NCI-H1092 treated with DMSO at 0.1 percent for 48 hours (cell line): ENCODE measurements around the gene ALDH1L1.

Experiments used
- DNase-seq: peaks from one replicate; lab custom pipeline; 2025; lab: John Stamatoyannopoulos, UW

ALDH1L1 gene

DNA sequence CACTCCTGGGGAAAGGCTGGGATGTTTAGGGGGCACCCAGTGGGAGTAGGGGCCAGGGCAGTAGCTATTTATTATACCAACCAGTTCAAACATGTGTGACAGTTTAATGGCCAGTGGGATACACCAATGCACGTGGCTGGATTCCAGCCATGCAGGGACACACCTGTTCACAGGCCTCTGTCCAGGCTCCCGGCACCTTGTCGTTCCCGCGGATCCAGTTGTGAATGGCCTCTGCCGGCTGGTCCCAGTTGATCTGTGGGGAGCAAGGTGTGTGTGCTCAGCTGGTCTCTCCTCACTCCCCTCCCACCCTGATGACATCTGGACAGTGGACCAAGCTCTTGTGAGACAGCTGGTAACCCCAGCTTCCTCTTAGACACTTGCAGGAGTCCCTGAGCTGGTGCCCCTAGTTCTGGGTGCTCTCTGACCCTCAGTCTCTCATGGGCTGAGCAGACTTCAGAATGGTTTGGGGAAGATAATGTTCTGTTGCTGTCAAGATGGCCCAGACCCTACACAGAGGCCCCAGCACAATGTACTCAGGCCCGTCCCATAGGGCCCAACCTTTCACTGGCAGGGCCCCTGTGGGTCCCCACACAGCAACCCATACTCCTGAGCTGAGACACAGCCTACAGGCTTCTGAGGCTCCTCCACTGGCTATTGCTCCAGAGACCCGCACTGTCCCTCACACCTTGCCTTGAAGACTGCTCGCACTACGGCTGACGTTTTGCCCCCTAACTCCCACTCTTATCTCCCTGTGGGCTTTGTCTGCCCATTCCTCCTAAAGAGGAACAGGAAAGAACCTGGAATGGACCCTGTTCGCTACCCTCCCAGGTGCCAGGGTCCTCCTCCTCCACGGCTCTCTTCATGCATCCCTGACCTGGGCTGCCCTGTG is 25.8 kb downstream of the ALDH1L1 start:
- no peak for DNase-seq

DNA sequence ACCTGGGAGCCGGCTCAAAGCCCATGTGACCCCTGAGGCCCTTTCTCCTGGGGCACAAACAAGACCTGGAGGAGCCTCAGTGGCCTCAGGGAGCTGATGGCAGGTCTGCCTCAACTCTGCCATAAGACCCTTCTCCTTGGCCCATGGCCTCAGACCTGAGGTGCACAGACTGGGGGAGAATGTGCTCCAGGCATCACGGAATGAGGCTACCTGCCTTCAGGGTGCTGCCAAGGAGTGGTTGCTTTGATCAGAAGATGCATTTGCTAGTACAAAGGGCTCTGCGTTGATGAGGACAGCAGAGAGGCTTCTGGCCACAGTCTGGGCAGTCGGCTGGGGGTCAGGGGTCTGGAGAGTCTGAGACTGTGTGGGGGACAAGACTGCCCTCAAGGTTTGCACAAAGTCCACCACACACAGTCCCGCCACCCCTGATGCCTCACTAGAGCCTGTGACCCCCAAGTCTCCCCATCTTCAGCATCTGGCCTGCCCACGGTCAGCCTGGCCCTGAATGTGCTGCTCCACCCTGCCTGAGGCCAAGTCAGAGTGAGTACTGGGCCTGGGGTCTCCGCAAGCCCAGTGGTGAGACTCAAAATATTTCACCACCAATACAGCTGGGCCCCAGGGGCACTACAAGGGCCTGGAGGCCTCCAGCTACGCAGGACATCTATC is 26.6 kb downstream of the ALDH1L1 start:
- no peak for DNase-seq

DNA sequence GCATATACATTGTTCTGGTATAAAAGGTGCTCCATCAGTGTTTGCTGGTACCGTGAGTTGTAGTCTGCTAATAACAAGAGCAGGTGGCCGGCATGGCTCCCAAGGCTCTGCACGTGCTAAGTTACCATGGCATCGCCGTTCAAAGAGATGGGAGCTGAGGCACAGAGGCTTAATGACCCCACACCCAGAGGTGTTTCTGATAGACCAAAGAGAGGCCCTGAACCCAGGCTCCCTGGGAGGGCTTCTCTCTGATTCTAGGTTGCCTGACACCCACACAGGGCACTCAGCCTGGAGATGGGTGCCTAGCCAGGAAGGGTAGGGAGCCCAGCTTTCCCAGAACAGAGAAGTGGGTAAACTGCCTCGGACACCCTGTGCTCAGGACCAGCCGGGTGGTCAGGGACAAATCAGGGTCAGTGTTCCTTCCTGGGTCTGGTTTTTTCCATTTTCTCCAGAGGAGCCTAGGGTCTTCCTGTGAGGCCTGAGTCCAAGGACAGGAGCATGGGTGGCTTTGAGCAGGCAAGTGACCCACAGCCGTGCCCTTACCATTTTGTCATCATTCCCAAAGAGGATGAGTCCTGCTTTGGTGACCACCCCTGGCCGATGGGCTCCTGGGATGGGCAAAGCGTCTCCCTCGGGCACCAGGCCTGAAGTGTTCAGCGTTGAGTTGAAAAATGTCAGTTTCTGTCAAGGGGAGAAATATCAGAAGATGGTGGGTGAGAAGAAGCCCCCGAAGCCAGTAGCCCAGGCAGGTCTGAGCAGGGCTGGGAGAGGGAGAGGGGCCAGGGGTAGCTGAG is 27.3 kb downstream of the ALDH1L1 start:
- no peak for DNase-seq

DNA sequence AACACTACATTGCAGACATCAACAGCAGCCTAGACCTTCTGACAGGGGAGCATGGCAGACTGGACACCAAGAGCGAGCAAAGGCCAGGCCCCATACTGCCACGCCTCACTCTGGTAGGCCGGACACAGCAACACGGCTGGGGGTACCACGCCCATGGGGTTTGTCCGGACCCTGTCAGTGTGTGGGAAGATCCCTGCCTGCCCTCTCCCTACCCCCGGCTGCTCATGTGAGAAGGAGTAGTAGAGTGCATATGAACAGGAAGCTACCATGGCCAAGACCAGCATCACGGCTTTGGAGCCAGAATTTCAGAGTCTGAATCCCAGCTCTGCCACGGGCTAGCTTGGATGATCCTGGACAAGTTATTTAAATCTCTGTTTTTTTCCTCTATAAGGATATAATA is 27.9 kb downstream of the ALDH1L1 start:
- no peak for DNase-seq

DNA sequence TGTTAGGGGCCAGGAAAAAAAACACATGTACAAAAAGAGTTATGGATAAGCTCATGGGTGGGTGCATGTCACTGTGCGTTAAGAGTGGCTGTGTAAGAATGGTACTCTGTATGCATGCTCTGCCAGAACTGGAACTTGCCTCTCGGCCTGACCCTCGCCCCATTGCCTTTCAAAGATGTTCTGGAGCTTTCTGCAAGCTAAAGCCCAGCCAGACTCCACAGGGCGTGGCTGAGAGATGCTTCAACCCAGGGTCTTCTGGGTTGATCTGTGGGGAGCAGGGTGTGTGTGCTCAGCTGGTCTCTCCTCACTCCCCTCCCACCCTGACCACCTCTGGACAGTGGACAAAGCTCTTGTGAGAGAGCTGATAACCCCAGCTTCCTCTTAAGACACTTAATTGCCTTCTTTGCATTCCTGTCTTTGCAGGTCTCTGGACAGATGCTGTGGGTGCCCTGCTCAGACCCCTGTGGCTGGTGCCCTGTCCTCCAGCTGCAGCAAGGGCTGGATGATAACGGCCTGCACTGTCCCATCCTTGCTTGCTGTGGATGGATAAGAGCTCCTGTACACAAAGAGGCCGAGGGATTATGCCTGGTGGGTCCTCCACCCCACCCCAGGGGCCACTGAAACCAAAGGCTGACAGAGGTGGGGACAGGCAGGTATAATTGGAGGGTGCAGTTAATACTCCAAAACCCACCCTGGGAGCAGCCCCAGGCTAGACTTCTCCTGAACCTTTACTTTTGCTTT is 28.7 kb downstream of the ALDH1L1 start:
- no peak for DNase-seq

DNA sequence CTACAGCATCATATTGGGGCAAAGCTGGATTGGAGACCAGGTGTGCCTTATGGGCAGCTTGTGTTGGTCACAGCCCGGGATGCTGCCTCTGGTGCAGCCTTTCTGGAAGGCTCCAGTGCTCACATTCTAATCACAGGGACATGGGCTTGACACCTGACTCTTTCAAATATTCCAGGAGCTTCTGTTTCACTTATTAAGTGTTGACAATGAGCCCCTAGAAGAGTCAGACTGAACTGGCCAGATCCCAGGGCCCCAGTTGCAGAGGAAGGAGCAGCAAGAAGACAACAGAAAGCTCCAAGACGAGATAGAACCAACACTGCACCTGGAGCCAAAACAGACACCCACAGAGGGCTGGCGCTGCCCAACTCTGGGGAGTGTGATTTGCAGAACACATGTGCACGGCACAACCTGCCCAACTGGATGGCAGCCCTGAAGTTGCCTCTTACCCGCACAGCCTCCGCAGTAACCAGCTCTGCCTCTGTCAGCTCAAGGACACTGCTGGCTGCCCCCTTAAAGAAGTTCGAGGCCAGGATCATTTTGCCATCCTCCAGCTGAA is 30.3 kb downstream of the ALDH1L1 start:
- no peak for DNase-seq

DNA sequence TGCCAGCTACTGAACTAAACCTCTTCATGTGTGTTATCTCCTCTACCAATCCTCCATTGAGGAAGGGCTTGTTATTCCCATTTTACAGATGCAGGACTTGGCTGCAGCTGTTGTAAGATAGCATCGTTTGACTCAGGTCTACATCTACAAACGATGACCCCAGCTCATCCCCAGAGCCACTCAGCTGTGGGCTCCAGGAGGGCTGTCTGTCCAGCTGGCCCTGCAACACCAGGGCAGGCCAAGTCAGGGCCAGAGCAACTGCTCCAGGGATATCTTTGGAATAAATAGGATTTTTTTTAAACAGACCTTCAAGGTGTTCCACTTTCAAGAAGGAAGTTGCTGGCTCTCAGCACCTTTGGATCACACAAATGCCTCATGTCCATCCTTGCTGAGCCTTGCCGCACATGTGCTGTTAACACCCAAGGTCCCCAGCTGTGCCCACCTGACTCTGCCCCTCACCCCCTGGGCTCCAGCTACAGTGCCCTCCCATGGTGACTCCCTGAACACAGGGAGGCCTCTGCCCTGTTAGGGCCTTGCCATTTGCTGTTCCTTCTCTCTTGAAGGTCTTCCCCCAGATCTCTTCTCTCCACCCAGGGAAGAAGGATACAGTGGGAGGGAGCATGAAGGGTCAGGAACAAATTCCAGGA is 31.0 kb downstream of the ALDH1L1 start:
- no peak for DNase-seq

DNA sequence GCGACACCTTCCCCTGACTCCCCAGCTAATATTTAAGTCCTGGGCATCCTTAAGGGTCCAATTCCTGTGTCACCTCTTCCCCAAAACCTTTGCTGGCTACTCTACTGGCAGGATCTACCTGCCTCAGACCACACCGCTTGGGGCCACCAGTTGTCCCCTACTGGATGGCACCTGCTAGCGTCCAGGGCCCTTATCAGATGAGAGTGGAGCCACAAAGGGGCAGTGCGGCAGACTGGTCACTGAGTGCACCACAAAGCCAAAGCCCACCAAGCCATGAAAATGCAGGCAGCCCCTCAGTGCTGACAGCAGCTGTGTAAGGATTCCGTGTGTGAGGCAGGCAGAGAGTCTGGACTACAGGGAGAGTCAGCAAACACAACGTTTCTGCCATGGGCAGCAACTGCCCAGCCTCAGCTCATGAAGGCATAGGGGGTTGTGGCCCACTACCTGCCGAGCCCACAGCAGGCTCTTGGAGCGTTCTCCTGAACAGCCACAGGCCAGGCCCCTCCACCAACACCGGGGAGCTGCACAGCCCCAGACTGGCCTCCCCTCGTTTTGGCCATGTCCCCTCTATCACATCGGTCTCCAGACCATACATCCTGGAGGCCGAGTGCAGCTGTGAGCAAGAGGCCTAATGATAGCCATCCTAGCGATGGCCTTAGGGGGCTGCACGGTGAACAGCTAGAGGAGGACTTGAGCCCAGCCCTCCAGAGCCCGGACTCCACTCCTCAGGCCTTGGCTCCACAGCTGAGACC is 32.3 kb downstream of the ALDH1L1 start:
- DNase-seq: no peak

DNA sequence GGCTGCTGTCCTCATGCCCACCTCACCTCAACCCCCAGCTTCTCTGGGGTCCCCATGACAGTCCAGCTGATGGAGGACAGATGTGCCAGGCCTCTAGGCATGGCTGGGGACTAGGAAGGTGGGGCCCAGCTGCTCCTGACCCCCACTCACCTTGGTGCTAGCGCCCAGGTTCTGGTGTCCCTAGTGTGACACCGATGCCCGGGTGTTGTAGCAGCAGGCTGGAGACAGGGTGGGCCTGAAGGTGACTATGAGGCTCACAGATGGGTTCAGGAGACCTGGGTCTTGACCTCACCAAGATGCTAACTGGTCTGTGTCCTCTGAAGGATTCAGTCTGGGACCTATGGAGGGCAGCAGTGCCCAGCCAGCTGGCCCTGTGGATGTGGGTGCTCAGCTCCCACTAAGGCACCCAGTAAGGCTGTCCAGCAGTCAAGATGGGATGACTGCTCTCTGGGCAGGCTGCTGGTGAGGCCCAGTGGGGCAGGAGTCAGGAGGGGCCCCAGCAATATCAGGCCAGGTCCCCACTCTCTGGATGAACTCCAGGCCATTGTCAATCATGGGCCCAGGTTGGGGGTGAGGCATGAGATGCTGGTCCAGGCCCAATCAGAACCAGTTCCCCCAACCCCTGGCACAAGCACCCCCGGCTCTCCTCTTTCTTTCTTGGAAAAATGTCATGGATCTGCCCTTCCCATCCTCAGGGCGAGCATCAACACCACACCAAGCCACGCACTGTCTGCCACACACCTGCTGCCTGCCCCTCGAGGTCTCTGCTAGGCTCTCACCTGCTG is 33.0 kb downstream of the ALDH1L1 start:
- no peak for DNase-seq

DNA sequence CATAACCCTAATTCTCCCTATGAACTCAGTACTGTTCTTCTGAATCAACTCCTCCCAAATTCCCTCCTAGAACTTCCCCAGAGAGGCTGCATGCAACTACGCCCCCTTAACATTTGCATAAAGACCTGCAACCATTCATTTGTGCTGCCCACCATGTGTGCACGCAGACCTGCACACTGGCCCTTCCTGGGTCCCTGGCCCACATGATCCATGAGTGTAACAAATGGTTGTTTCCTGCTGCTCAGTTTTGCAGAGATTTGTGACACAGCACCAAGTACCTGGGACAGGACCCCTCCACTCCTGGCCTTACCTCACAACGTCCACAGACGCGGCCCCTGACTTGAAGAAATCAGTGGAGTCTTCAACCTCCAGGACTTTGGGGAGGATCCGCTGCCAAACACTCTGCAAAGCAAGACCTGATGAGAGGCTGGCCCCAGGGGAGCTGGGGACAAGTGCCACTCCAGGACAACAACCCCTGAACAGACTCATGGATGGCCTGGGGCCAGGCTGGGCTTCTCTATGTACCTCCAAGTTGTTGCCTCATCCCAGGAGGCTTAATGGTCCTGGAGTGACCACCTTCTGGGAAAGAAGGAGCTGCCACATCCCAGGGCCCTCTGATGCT is 33.8 kb downstream of the ALDH1L1 start:
- DNase-seq: no peak

DNA sequence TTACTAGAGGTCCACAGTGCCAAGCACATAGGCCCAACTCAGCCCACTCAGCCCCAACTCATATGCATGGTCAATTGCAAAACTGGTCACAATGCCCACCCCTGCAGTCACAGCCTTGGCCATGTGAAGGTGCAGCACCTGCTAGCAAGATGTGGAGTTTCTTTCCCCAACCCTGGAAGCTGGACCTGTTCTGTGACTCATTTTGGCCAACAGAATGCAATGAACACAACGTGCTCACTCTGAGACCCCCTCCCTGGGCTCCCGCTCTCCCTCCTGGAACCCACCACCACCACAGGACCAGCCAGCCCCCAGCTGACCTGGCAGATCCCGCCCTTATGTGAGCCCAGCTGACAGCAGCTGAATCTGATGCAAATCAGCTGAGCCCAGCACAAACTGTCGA is 34.4 kb downstream of the ALDH1L1 start:
- no peak for DNase-seq

DNA sequence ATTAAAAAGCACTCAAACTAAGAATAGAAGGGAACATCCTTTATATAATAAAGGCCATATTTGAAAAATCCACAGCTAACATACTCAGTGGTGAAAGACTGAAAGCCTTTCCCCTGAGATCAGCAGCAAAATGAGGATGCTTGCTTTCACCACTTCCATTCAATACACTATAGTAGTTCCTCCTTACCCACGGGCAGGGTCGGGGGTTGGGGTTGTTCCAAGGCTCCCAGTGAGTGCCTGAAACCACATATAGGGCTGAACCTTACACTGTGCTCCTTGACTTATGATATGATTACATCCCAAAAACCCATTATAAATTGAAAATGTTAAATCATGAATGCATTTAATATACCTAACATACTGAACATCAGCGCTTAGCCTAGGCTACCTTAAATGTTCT is 37.7 kb downstream of the ALDH1L1 start:
- no peak for DNase-seq

DNA sequence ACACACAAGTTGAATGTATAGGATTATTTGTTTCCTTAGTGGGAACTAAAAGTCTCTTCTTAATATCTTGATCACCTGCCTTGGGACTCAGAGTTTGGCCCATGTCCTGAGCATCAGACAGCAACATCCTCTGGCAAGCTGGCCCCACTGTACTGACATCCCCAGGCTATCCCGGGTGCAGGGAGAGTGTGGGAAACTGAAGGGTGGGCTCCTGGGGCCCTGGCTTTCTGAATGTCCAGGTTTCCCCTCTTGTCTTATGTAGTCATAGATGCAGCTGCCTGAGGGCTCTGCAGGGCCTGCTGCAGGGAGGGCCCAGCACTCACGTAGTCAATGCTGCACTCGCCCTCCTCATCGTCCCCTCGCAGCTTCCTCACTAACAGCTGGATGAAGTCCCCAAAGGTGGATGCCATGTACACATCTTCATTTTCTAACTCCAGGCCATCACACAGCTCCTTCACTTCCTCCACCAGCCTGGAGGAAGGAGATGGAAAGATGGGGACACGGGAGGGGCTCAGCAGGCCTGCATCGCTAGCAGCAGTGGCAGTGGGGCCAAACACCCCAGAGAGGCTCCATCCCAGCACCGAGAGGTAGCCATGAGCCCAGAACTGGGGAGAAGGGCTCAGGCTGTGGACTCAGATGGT is 42.8 kb downstream of the ALDH1L1 start:
- no peak for DNase-seq

DNA sequence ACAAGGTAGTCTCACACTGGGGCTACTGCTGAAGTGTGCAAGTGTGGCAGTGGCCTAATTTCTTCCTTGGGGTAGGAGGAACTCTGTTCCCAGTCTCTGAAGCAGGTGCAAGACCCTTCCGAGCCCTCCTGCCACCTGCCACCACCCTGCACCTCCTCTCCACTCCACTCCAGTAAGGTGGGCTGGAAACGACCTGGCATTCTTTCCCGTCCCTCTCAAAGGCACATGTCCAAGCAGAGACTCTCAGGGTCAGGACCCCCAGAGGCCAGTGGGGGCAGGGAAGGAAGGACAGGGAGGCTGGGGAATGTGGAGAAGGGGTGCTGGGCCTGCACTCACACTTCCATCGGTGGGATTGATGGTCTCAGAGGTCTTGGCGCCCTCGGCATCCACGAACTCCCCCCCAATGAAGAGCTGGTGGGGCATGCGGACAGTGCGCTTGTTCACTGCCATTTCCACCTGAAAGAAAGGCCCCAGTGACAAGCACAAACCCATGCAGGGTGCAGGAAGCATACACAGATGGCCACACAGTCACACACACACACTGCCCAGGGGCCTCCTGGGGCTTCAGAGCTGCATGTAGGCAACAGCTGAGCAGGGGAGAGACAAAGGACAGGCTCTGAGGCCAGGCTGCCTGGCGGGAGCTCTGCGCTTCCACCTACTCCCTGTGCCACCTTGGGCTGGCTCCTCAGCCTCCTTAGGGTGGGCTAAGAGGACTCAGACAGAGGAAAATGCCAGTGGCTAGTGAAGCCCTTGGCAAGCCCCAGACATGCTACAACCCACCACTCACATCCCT is 43.8 kb downstream of the ALDH1L1 start:
- DNase-seq: no peak

DNA sequence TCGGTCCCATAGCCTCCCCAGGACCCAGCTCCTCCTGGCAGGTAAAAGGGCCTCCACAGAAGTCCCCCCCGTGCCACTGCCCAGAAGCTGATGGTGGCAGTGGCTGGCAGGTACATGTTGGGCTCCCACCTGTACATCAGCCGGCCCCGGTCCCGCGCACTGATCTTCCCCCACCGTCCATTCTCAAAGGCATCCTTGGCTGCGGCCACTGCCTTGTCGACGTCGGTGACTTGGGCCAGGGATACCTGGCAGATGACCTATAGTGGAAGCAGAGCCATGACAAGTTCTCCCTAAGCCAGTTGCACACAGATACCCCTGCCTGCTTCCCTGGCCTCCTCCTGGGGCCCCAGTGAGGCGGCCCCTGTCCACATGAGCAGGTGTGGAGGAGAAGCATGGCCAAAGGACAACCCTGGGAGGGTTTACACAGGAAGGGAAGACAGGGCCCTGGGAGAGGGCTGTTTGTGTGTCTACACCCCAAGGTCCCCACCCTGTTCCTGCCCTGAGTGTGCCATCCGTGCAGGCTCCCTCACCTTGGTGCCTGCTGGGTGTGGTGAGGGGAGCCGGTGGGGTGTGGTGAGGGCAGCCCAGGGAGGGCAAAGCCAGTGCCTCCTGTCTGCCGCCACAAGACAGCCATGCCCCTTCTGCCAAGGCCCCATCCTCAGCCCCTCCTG is 44.8 kb downstream of the ALDH1L1 start:
- no peak for DNase-seq

DNA sequence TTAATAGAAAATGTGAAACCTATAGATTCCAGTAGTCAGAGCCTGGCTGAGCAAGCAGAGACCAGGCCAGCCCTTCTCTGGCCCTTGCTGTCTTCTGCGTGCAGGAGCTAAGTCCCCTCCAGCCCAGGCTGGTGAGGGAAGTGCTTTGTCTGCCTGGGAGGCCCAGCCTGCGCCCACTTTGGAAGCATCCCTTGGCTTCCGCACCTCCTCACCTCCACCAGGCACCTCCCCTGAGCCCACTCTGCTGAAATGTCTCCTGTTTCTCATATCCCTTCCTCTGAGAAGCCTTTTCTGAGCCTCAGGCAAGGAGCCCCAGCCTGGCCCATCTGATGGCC is 45.3 kb downstream of the ALDH1L1 start:
- no peak for DNase-seq

DNA sequence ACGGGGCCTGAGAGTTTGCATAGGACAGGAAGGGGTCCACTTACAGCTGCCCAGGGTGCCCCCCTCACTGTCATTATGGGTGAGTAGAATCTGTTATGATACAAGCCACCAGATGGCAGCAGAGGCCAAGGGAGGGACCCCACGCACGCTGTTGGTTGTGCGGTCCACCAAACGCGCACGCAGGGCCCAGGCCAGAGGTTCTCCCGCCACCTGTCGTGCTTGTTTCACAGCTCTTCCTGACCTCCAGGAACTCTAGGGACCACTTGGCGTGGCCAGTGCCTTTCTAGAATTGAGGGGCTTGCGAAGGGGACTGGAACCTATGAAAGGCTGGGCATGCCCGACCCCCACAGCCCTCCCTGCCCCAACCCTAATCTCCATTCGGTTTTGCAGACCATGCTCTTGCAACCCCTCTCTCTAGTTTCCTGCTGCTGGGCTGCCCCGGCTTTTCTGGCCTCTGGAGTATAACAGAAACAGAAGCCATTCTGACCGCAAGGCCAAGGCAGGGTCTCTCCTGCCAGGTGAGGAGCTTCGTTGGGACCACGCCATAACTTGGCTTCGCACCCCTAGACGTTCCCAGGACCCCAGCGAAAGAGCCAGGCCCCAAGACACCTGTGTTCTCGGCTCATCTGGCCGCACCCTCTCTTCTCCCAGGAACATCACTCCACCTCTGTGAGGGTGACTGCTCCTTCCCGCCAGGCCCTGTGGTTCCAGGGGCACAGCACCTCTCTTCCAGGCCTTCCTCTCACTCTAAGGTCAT is 46.0 kb downstream of the ALDH1L1 start:
- peak; percentile 42 for DNase-seq
